Testis (tissue), 2 donors: ENCODE measurements around the gene ART5.

Experiments used
- POLR2A ChIP-seq: fragments of 450-650 bp; IDR thresholded peaks from one replicate; pipeline ENCODE4 v1.6.1; 2017; ENCODE audit warnings: antibody characterized with exemption, mild to moderate bottlenecking, moderate library complexity
- TF ChIP-seq, protein P1 (sequence below), 3 experiments: fragments of 450-650 bp in 2 of 3; fragments of 200-600 bp in 1 of 3; sonication (generic) in 1 of 3; IDR thresholded peaks; one replicate each; pipeline ENCODE4 v1.5.1; 2016 to 2019; ENCODE audit warnings: antibody characterized with exemption in 3 of 3, mild to moderate bottlenecking in 2 of 3, moderate library complexity in 1 of 3

DNA sequence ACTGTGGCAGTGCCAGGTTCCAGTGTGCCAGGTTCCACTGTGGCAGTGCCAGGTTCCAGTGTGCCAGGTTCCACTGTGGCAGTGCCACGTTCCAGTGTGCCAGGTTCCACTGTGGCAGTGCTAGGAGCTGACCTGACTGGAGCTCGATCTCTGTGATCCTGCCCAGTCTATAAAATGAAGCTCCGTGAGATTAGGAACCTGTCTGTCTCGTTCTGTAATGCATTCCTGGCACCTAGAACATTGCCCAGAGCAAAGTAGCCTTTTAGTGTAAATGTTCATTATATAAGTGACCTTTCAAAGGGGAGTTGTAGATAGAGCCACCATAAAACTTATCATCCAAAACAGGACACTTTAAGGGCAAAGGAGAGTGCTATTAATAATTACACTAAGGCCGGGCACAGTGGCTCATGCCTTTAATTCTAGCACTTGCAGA lies 36.0 kb downstream of the ART5 start:
- TF ChIP-seq, protein P1, sequence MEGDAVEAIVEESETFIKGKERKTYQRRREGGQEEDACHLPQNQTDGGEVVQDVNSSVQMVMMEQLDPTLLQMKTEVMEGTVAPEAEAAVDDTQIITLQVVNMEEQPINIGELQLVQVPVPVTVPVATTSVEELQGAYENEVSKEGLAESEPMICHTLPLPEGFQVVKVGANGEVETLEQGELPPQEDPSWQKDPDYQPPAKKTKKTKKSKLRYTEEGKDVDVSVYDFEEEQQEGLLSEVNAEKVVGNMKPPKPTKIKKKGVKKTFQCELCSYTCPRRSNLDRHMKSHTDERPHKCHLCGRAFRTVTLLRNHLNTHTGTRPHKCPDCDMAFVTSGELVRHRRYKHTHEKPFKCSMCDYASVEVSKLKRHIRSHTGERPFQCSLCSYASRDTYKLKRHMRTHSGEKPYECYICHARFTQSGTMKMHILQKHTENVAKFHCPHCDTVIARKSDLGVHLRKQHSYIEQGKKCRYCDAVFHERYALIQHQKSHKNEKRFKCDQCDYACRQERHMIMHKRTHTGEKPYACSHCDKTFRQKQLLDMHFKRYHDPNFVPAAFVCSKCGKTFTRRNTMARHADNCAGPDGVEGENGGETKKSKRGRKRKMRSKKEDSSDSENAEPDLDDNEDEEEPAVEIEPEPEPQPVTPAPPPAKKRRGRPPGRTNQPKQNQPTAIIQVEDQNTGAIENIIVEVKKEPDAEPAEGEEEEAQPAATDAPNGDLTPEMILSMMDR (IDR thresholded peaks at IDR 0.05), result no peak
- no peak for TF ChIP-seq POLR2A
